ENCODE results near the gene ZNF576.

Gene ZNF576

GRCh38 chr19:43553656-43554055 is 42.7 kb upstream of the ZNF576 start:
- DNase-seq (ENCODE audit: extremely low spot score) = no peak
- ChIA-PET POLR2A (no interaction called here), CTCF (no interaction called here)
- TF ChIP-seq FOXM1 (IDR thresholded peaks at IDR 0.05; ENCODE audit: borderline replicate concordance) (no peak), LEF1 (IDR thresholded peaks at IDR 0.05; ENCODE audit: borderline replicate concordance) (no peak), TARDBP (IDR thresholded peaks at IDR 0.05) (no peak), BHLHE40 (IDR thresholded peaks at IDR 0.05; ENCODE audit: borderline replicate concordance) (no peak), ELF4 (IDR thresholded peaks at IDR 0.05) (no peak)

- no peak for TF ChIP-seq ELF4 (IDR thresholded peaks at IDR 0.05)
- TF ChIP-seq ZNF384 (IDR thresholded peaks at IDR 0.05) = no peak
- ChIA-PET CTCF (interaction anchor here (1.0 to 1.5 kb wide), 4 partner anchors 10 to 108 kb away, joined by 3 to 5 read pairs (median 4); no protein-coding TSS in a partner anchor), POLR2A (interaction anchor here (0.8 to 1.2 kb wide), 3 partner anchors 9 to 43 kb away, joined by 3 read pairs; partner anchors contain the start of gene ETHE1)
- DNase-seq (ENCODE audit: extremely low spot score) = no peak
Measured at GRCh38 chr19:43554317-43554895, 42.0 kb upstream of the ZNF576 start.

- POLR2A ChIA-PET = interaction anchor here (0.8 to 1.2 kb wide), 4 partner anchors 8 to 42 kb away, joined by 3 read pairs; partner anchors contain the start of gene ETHE1
- DNase-seq (ENCODE audit: extremely low spot score) = peak; percentile 74
- TF ChIP-seq TARDBP (IDR thresholded peaks at IDR 0.05) = no peak
- no peak for TF ChIP-seq NFRKB (IDR thresholded peaks at IDR 0.05)
- no peak for TF ChIP-seq ELF4 (IDR thresholded peaks at IDR 0.05)
- TF ChIP-seq ARNT (IDR thresholded peaks at IDR 0.05) = no peak
- TF ChIP-seq ZNF384 (IDR thresholded peaks at IDR 0.05) = no peak
- no peak for TF ChIP-seq PKNOX1 (IDR thresholded peaks at IDR 0.05)
- TF ChIP-seq FOXK2 (IDR thresholded peaks at IDR 0.05) = no peak
- no peak for TF ChIP-seq L3MBTL2 (conservative IDR thresholded peaks at IDR 0.05)
- TF ChIP-seq FOXA1 (IDR thresholded peaks at IDR 0.05) = no peak
- no peak for TF ChIP-seq SP1 (IDR thresholded peaks at IDR 0.05)
- TF ChIP-seq SUZ12 (IDR thresholded peaks at IDR 0.05) = no peak
- no peak for TF ChIP-seq LEF1 (IDR thresholded peaks at IDR 0.05; ENCODE audit: borderline replicate concordance)
- no peak for TF ChIP-seq FOXM1 (IDR thresholded peaks at IDR 0.05; ENCODE audit: borderline replicate concordance)
- TF ChIP-seq HDGF (IDR thresholded peaks at IDR 0.05; ENCODE audit: borderline replicate concordance) = no peak
- no peak for TF ChIP-seq BHLHE40 (IDR thresholded peaks at IDR 0.05; ENCODE audit: borderline replicate concordance)
- TF ChIP-seq CTBP1 (IDR thresholded peaks at IDR 0.05; ENCODE audit: borderline replicate concordance) = no peak
- CTCF ChIA-PET = interaction anchor here (0.6 to 2.1 kb wide), 8 partner anchors 9 to 110 kb away, joined by 3 to 7 read pairs (median 4); partner anchors contain the start of gene ZNF575
Measured at GRCh38 chr19:43555185-43555770, 41.1 kb upstream of the ZNF576 start.

- DNase-seq (ENCODE audit: extremely low spot score) = peak; percentile 21
- TF ChIP-seq LEF1 (IDR thresholded peaks at IDR 0.05; ENCODE audit: borderline replicate concordance) (no peak), CTBP1 (IDR thresholded peaks at IDR 0.05; ENCODE audit: borderline replicate concordance) (no peak), HDGF (IDR thresholded peaks at IDR 0.05; ENCODE audit: borderline replicate concordance) (no peak), SP1 (IDR thresholded peaks at IDR 0.05) (no peak), NFRKB (IDR thresholded peaks at IDR 0.05) (no peak), ARNT (IDR thresholded peaks at IDR 0.05) (no peak), BHLHE40 (IDR thresholded peaks at IDR 0.05; ENCODE audit: borderline replicate concordance) (no peak), L3MBTL2 (conservative IDR thresholded peaks at IDR 0.05) (no peak), PKNOX1 (IDR thresholded peaks at IDR 0.05) (no peak), FOXA1 (IDR thresholded peaks at IDR 0.05) (no peak), FOXM1 (IDR thresholded peaks at IDR 0.05; ENCODE audit: borderline replicate concordance) (no peak), TARDBP (IDR thresholded peaks at IDR 0.05) (no peak), ZNF384 (IDR thresholded peaks at IDR 0.05) (no peak), SUZ12 (IDR thresholded peaks at IDR 0.05) (no peak), ELF4 (IDR thresholded peaks at IDR 0.05) (no peak), FOXK2 (IDR thresholded peaks at IDR 0.05) (no peak)
- POLR2A ChIA-PET = interaction anchor here (0.7 kb wide), 1 partner anchor 35 kb away, joined by 3 read pairs; the partner anchor contains the start of genes IRGQ and ZNF576
- CTCF ChIA-PET = no interaction called here
Measured at GRCh38 chr19:43560687-43561086, 35.7 kb upstream of the ZNF576 start.

GRCh38 chr19:43561139-43561970 is 35.0 kb upstream of the ZNF576 start:
- TF ChIP-seq BHLHE40 (IDR thresholded peaks at IDR 0.05; ENCODE audit: borderline replicate concordance) (no peak), FOXA1 (IDR thresholded peaks at IDR 0.05) (no peak), ZNF384 (IDR thresholded peaks at IDR 0.05) (no peak), HDGF (IDR thresholded peaks at IDR 0.05; ENCODE audit: borderline replicate concordance) (no peak), CTBP1 (IDR thresholded peaks at IDR 0.05; ENCODE audit: borderline replicate concordance) (no peak), FOXM1 (IDR thresholded peaks at IDR 0.05; ENCODE audit: borderline replicate concordance) (no peak), FOXK2 (IDR thresholded peaks at IDR 0.05) (no peak), TARDBP (IDR thresholded peaks at IDR 0.05) (no peak), NFRKB (IDR thresholded peaks at IDR 0.05) (no peak), LEF1 (IDR thresholded peaks at IDR 0.05; ENCODE audit: borderline replicate concordance) (no peak)
- no peak for DNase-seq (ENCODE audit: extremely low spot score)
- CTCF ChIA-PET = no interaction called here
- POLR2A ChIA-PET = no interaction called here

- ChIA-PET POLR2A (no interaction called here), CTCF (no interaction called here)
- no peak for TF ChIP-seq ELF4 (IDR thresholded peaks at IDR 0.05)
- TF ChIP-seq CTBP1 (IDR thresholded peaks at IDR 0.05; ENCODE audit: borderline replicate concordance) = no peak
- no peak for TF ChIP-seq L3MBTL2 (conservative IDR thresholded peaks at IDR 0.05)
- TF ChIP-seq TARDBP (IDR thresholded peaks at IDR 0.05) = no peak
- TF ChIP-seq ARNT (IDR thresholded peaks at IDR 0.05) = no peak
- TF ChIP-seq FOXK2 (IDR thresholded peaks at IDR 0.05) = no peak
- no peak for TF ChIP-seq NFRKB (IDR thresholded peaks at IDR 0.05)
- no peak for DNase-seq (ENCODE audit: extremely low spot score)
Measured at GRCh38 chr19:43562226-43562697, 34.1 kb upstream of the ZNF576 start.
